Activated CD8-positive, alpha-beta T cell treated with anti-CD3 and anti-CD28 coated beads for 36 hours (primary cell): ENCODE results near the gene PLA2G2D. TPM values are rescaled to one million over a fixed set of nuclear protein-coding genes. Genes with fewer than 3 reads are reported as not detected.

Source experiments
- ATAC-seq: fragments of 200-7000 bp; cut with Tn5 transposase; one replicate; pipeline ENCODE4 v1.10.0; 2021; ENCODE audit warnings: mild to moderate bottlenecking, moderate library complexity
- CTCF ChIA-PET: fragments of 350-600 bp; sonication (Branson Sonifier 250); formaldehyde crosslinking; loops from one replicate; lab custom pipeline; 2021; ENCODE audit warnings: antibody characterized with exemption; lab: Charles Lee
- POLR2A ChIA-PET: fragments of 350-600 bp; sonication (Branson Sonifier 250); formaldehyde crosslinking; loops from one replicate; lab custom pipeline; 2021; ENCODE audit warnings: antibody characterized with exemption; lab: Charles Lee
- DNase-seq: peaks from one replicate; pipeline ENCODE4 v3.0.0-alpha.2; 2020
- H3K27ac Mint-ChIP-seq: one replicate; pipeline ENCODE4 v1.8.0; 2021; ENCODE audit warnings: mild to moderate bottlenecking, mixed read lengths
- H3K27me3 Mint-ChIP-seq: one replicate; pipeline ENCODE4 v1.8.0; 2021; ENCODE audit warnings: mixed read lengths
- H3K36me3 Mint-ChIP-seq: one replicate; pipeline ENCODE4 v1.8.0; 2021; ENCODE audit warnings: low read depth, mixed read lengths
- H3K4me1 Mint-ChIP-seq: one replicate; pipeline ENCODE4 v1.8.0; 2021; ENCODE audit warnings: low read depth, mixed read lengths
- H3K4me3 Mint-ChIP-seq: one replicate; pipeline ENCODE4 v1.8.0; 2021; ENCODE audit warnings: mild to moderate bottlenecking, moderate library complexity, mixed read lengths
- H3K9me3 Mint-ChIP-seq: one replicate; pipeline ENCODE4 v1.8.0; 2021; ENCODE audit warnings: mixed read lengths
- intact Hi-C: fragments of 100-400 bp; cut with micrococcal nuclease; formaldehyde crosslinking; loops from one replicate; pipeline ENCODE4 v1.10.0; 2022
- total RNA-seq, 2 experiments: library from RNA; stranded (reverse); gene quantifications; one replicate each; pipeline ENCODE4 v1.2.3, GENCODE V29; 2021
- TF ChIP-seq, protein P1 (sequence below): fragments of 200-600 bp; IDR thresholded peaks from one replicate; pipeline ENCODE4 v1.8.0; 2022; ENCODE audit warnings: antibody characterized with exemption, mild to moderate bottlenecking

PLA2G2D gene
- total RNA-seq, 2 experiments from 2014 or later = not detected

GRCh38 chr1:20165522-20165951 is 46.2 kb upstream of the PLA2G2D start:
- intact Hi-C loops = no loop called here
- H3K27ac Mint-ChIP-seq = no peak overlapping the region
- no peak overlapping the region for H3K4me3 Mint-ChIP-seq
- H3K27me3 Mint-ChIP-seq = peaks cover 2% of the 10 kb centered on the region
- no peaks in the 10 kb centered on the region for H3K4me1 Mint-ChIP-seq
- peaks cover 31% of the 10 kb centered on the region for H3K9me3 Mint-ChIP-seq
- POLR2A ChIA-PET = interaction anchor here (1.3 kb wide), 1 partner anchor 18 kb away, joined by 3 read pairs; no protein-coding TSS in a partner anchor
- peak; percentile 62 for ATAC-seq
- CTCF ChIA-PET = interaction anchor here (0.8 to 6.4 kb wide), 10 partner anchors 9 to 283 kb away, joined by 3 to 57 read pairs (median 4); no protein-coding TSS in a partner anchor
- TF ChIP-seq, protein P1, sequence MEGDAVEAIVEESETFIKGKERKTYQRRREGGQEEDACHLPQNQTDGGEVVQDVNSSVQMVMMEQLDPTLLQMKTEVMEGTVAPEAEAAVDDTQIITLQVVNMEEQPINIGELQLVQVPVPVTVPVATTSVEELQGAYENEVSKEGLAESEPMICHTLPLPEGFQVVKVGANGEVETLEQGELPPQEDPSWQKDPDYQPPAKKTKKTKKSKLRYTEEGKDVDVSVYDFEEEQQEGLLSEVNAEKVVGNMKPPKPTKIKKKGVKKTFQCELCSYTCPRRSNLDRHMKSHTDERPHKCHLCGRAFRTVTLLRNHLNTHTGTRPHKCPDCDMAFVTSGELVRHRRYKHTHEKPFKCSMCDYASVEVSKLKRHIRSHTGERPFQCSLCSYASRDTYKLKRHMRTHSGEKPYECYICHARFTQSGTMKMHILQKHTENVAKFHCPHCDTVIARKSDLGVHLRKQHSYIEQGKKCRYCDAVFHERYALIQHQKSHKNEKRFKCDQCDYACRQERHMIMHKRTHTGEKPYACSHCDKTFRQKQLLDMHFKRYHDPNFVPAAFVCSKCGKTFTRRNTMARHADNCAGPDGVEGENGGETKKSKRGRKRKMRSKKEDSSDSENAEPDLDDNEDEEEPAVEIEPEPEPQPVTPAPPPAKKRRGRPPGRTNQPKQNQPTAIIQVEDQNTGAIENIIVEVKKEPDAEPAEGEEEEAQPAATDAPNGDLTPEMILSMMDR = peak; percentile 39
- peaks cover 7% of the 10 kb centered on the region for H3K36me3 Mint-ChIP-seq
- DNase-seq = peak; percentile 46

- no peak for ATAC-seq
- peaks cover 39% of the 10 kb centered on the region for H3K9me3 Mint-ChIP-seq
- no peaks in the 10 kb centered on the region for H3K4me1 Mint-ChIP-seq
- no peak for DNase-seq
- POLR2A ChIA-PET = no interaction called here
- TF ChIP-seq, protein P1 = no peak
- H3K36me3 Mint-ChIP-seq = peaks cover 7% of the 10 kb centered on the region
- no peak overlapping the region for H3K4me3 Mint-ChIP-seq
- H3K27ac Mint-ChIP-seq = no peak overlapping the region
- H3K27me3 Mint-ChIP-seq = peaks cover 2% of the 10 kb centered on the region
- intact Hi-C loops = loop anchor here (5.0 kb wide), 1 partner anchor 33 kb away; no protein-coding TSS in a partner anchor
- CTCF ChIA-PET = interaction anchor here (1.1 to 6.4 kb wide), 5 partner anchors 13 to 282 kb away, joined by 3 to 57 read pairs (median 5); no protein-coding TSS in a partner anchor
Measured at GRCh38 chr1:20164694-20165202, 45.4 kb upstream of the PLA2G2D start.

DNA sequence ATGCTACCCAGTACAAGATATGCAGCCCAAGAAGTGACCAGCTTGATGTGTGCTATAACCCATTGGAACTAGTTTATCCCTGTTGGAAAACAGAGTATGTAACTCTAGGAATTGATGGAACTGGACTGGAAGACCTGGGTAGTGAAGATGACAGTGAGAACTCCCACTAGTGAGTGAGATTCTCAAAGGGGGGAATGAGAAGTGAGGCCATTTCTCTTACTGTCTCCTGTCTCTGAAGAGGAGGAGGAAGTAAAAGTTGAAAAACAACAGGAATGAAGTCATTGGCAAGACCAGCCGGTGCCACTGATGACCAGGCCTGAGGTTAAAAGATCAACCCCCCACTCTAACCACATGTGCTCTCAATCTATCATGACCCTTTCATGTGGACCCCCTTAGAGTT is 40.7 kb upstream of the PLA2G2D start:
- peaks cover 7% of the 10 kb centered on the region for H3K36me3 Mint-ChIP-seq
- intact Hi-C loops = loop anchor here (5.0 kb wide), 1 partner anchor 37 kb away; no protein-coding TSS in a partner anchor
- ChIA-PET CTCF (no interaction called here), POLR2A (no interaction called here)
- ATAC-seq (no peak), DNase-seq (no peak)
- H3K27ac Mint-ChIP-seq = no peak overlapping the region
- H3K4me3 Mint-ChIP-seq = no peak overlapping the region
- no peaks in the 10 kb centered on the region for H3K27me3 Mint-ChIP-seq
- H3K4me1 Mint-ChIP-seq = no peaks in the 10 kb centered on the region
- H3K9me3 Mint-ChIP-seq = peaks cover 42% of the 10 kb centered on the region
- TF ChIP-seq, protein P1 = no peak

DNA sequence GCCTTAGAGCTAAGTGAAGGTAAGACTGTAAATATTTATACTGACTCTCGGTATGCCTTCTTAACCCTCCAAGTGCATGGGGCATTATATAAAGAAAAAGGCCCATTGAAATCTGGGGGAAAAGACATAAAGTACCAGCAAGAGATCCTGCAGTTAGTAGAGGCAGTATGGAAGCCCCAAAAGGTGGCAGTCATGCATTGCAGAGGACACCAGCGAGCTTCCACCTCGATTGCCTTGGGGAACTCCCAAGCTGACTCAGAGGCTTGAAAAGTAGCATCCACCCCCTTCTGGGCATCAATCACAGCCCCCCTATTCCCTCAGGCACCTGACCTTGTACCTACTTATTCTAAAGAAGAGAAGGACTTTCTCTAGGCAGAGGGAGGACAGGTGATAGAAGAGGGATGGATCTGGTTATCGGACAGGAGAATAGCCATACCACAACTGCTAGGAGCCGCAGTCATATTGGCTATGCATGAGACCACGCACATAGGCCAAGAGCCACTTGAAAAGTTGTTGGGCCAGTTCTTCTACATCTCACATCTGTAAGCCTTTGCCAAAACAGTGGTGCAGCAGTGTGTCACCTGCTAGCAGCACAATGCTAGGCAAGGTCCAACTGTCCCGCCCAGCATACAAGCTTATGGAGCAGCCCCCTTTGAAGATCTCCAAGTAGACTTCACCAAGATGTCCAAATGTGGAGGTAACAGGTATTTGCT is 39.2 kb upstream of the PLA2G2D start:
- H3K4me3 Mint-ChIP-seq = no peak overlapping the region
- ChIA-PET POLR2A (no interaction called here), CTCF (interaction anchor here (0.9 to 3.7 kb wide), 6 partner anchors 31 to 271 kb away, joined by 3 to 33 read pairs (median 4); no protein-coding TSS in a partner anchor)
- peaks cover 7% of the 10 kb centered on the region for H3K36me3 Mint-ChIP-seq
- peaks cover 8% of the 10 kb centered on the region for H3K4me1 Mint-ChIP-seq
- intact Hi-C loops = no loop called here
- ATAC-seq (no peak), DNase-seq (peak; percentile 63)
- peaks cover 35% of the 10 kb centered on the region for H3K9me3 Mint-ChIP-seq
- H3K27ac Mint-ChIP-seq = no peak overlapping the region
- TF ChIP-seq, protein P1 = no peak
- no peaks in the 10 kb centered on the region for H3K27me3 Mint-ChIP-seq
